ENCODE measurements around the gene LIM2. TPM values are rescaled to one million over a fixed set of nuclear protein-coding genes. Genes with fewer than 3 reads are reported as not detected.

Gene LIM2
- 1 to 10 TPM in 1 of 5 experiments, not detected in 4; 1.2 TPM for total RNA-seq
- not detected for polyA plus RNA-seq
- not detected for total RNA-seq

GRCh38 chr19:51387924-51388389 lies at the start of gene LIM2:
Gene LIM2 (minus strand): TSS chr19:51387974. CDS start chr19:51387443, 531 bp downstream.
- intact Hi-C loops (cut with micrococcal nuclease): no loop called here
- CTCF ChIA-PET: no interaction called here
- Mint-ChIP-seq H3K27me3 (peaks cover 0 to 4% (median 0%) of the 10 kb centered on the region in 5 donors), H3K4me1 (peaks cover 0 to 26% (median 6%) of the 10 kb centered on the region in 7 donors), H3K4me3 (peak within 1 kb of the TSS in 1 of 10 donors; percentile 63), H3K36me3 (no peaks in the 10 kb centered on the region), H3K9me3 (peaks cover 0 to 2% (median 0%) of the 10 kb centered on the region in 11 donors), H3K27ac (peak within 1 kb of the TSS in 1 of 9 donors; percentile 55)
- POLR2A ChIA-PET: no interaction called here
- H3K36me3 ChIP-seq (ENCODE audit: control insufficient read depth in 2 of 3, insufficient read depth in 3 of 3, low read length in 3 of 3): no peaks in the 10 kb centered on the region
- H3K9me3 ChIP-seq (ENCODE audit: control insufficient read depth in 2 of 3, low read length in 3 of 3): no peaks in the 10 kb centered on the region
- H3K27me3 ChIP-seq (ENCODE audit: control insufficient read depth in 2 of 2, insufficient read depth in 2 of 2, low read length in 2 of 2): no peaks in the 10 kb centered on the region
- no peak within 1 kb of the TSS for H3K27ac ChIP-seq (ENCODE audit: low read depth, low read length)
- H3K4me3 ChIP-seq (ENCODE audit: low read length): peak within 1 kb of the TSS; percentile 27
- ATAC-seq (no peak), DNase-seq (no peak)
- H3K4me1 ChIP-seq (ENCODE audit: control insufficient read depth in 2 of 2, insufficient read depth in 2 of 2, low read length in 2 of 2): peaks cover 0 to 13% of the 10 kb centered on the region in 2 donors

- Histone ChIP-seq H3K36me3 (ENCODE audit: control insufficient read depth in 2 of 3, insufficient read depth in 3 of 3, low read length in 3 of 3) (no peaks in the 10 kb centered on the region), H3K27me3 (ENCODE audit: control insufficient read depth in 2 of 2, insufficient read depth in 2 of 2, low read length in 2 of 2) (peaks cover 0 to 4% of the 10 kb centered on the region in 2 donors), H3K4me3 (ENCODE audit: low read length) (no peak overlapping the region), H3K9me3 (ENCODE audit: control insufficient read depth in 2 of 3, low read length in 3 of 3) (no peaks in the 10 kb centered on the region), H3K4me1 (ENCODE audit: control insufficient read depth in 2 of 2, insufficient read depth in 2 of 2, low read length in 2 of 2) (peaks cover 0 to 4% of the 10 kb centered on the region in 2 donors), H3K27ac (ENCODE audit: low read depth, low read length) (no peak overlapping the region)
- Mint-ChIP-seq H3K4me3 (no peak overlapping the region), H3K27me3 (peaks cover 5 to 41% (median 9%) of the 10 kb centered on the region in 5 donors), H3K9me3 (peaks cover 0 to 4% (median 0%) of the 10 kb centered on the region in 11 donors), H3K27ac (no peak overlapping the region), H3K36me3 (no peaks in the 10 kb centered on the region), H3K4me1 (peaks cover 0 to 14% (median 6%) of the 10 kb centered on the region in 7 donors)
- intact Hi-C loops (cut with micrococcal nuclease): no loop called here
- POLR2A ChIA-PET: no interaction called here
- ATAC-seq (no peak), DNase-seq (no peak)
- CTCF ChIA-PET: no interaction called here
These were observed 46.7 kb upstream of the LIM2 start for GRCh38 chr19:51434456-51434855.

- Mint-ChIP-seq H3K9me3 (peaks cover 0 to 4% (median 0%) of the 10 kb centered on the region in 11 donors), H3K4me1 (peaks cover 0 to 5% (median 0%) of the 10 kb centered on the region in 7 donors), H3K27me3 (peaks cover 1 to 38% (median 8%) of the 10 kb centered on the region in 5 donors), H3K27ac (no peak overlapping the region), H3K36me3 (no peaks in the 10 kb centered on the region), H3K4me3 (no peak overlapping the region)
- no peaks in the 10 kb centered on the region for H3K36me3 ChIP-seq (ENCODE audit: control insufficient read depth in 2 of 3, insufficient read depth in 3 of 3, low read length in 3 of 3)
- no peak overlapping the region for H3K27ac ChIP-seq (ENCODE audit: low read depth, low read length)
- peaks cover 0 to 3% of the 10 kb centered on the region in 2 donors for H3K27me3 ChIP-seq (ENCODE audit: control insufficient read depth in 2 of 2, insufficient read depth in 2 of 2, low read length in 2 of 2)
- intact Hi-C loops (cut with micrococcal nuclease): no loop called here
- no peak overlapping the region for H3K4me3 ChIP-seq (ENCODE audit: low read length)
- CTCF ChIA-PET: interaction anchor here (0.7 kb wide), 1 partner anchor 38 kb away, joined by 6 read pairs; no protein-coding TSS in a partner anchor
- POLR2A ChIA-PET: no interaction called here
- ATAC-seq (no peak), DNase-seq (no peak)
- no peaks in the 10 kb centered on the region for H3K9me3 ChIP-seq (ENCODE audit: control insufficient read depth in 2 of 3, low read length in 3 of 3)
- H3K4me1 ChIP-seq (ENCODE audit: control insufficient read depth in 2 of 2, insufficient read depth in 2 of 2, low read length in 2 of 2): no peaks in the 10 kb centered on the region
These were observed 45.3 kb upstream of the LIM2 start for GRCh38 chr19:51433043-51433442.

GRCh38 chr19:51431124-51431523 lies 43.4 kb upstream of the LIM2 start:
- Mint-ChIP-seq H3K4me3 (no peak overlapping the region), H3K4me1 (peaks cover 0 to 4% (median 0%) of the 10 kb centered on the region in 7 donors), H3K27ac (no peak overlapping the region), H3K36me3 (no peaks in the 10 kb centered on the region), H3K9me3 (peaks cover 0 to 3% (median 0%) of the 10 kb centered on the region in 11 donors), H3K27me3 (peaks cover 0 to 32% (median 1%) of the 10 kb centered on the region in 5 donors)
- intact Hi-C loops (cut with micrococcal nuclease): no loop called here
- Histone ChIP-seq H3K27me3 (ENCODE audit: control insufficient read depth in 2 of 2, insufficient read depth in 2 of 2, low read length in 2 of 2) (no peaks in the 10 kb centered on the region), H3K36me3 (ENCODE audit: control insufficient read depth in 2 of 3, insufficient read depth in 3 of 3, low read length in 3 of 3) (no peaks in the 10 kb centered on the region), H3K27ac (ENCODE audit: low read depth, low read length) (no peak overlapping the region), H3K4me1 (ENCODE audit: control insufficient read depth in 2 of 2, insufficient read depth in 2 of 2, low read length in 2 of 2) (no peaks in the 10 kb centered on the region), H3K4me3 (ENCODE audit: low read length) (no peak overlapping the region), H3K9me3 (ENCODE audit: control insufficient read depth in 2 of 3, low read length in 3 of 3) (no peaks in the 10 kb centered on the region)
- ChIA-PET POLR2A (no interaction called here), CTCF (no interaction called here)
- DNase-seq (no peak), ATAC-seq (peak; percentile 34)

- peaks cover 0 to 23% (median 4%) of the 10 kb centered on the region in 5 donors for H3K27me3 Mint-ChIP-seq
- CTCF ChIA-PET: no interaction called here
- no peaks in the 10 kb centered on the region for H3K36me3 Mint-ChIP-seq
- Histone ChIP-seq H3K9me3 (ENCODE audit: control insufficient read depth in 2 of 3, low read length in 3 of 3) (no peaks in the 10 kb centered on the region), H3K27ac (ENCODE audit: low read depth, low read length) (no peak overlapping the region), H3K36me3 (ENCODE audit: control insufficient read depth in 2 of 3, insufficient read depth in 3 of 3, low read length in 3 of 3) (no peaks in the 10 kb centered on the region), H3K4me3 (ENCODE audit: low read length) (no peak overlapping the region), H3K4me1 (ENCODE audit: control insufficient read depth in 2 of 2, insufficient read depth in 2 of 2, low read length in 2 of 2) (no peaks in the 10 kb centered on the region), H3K27me3 (ENCODE audit: control insufficient read depth in 2 of 2, insufficient read depth in 2 of 2, low read length in 2 of 2) (no peaks in the 10 kb centered on the region)
- peaks cover 0 to 3% (median 0%) of the 10 kb centered on the region in 11 donors for H3K9me3 Mint-ChIP-seq
- ATAC-seq: no peak
- no peak overlapping the region for H3K4me3 Mint-ChIP-seq
- H3K27ac Mint-ChIP-seq: no peak overlapping the region
- POLR2A ChIA-PET: no interaction called here
- intact Hi-C loops (cut with micrococcal nuclease): no loop called here
- H3K4me1 Mint-ChIP-seq: peaks cover 0 to 4% (median 0%) of the 10 kb centered on the region in 7 donors
- DNase-seq: no peak
These were observed 42.4 kb upstream of the LIM2 start for GRCh38 chr19:51430221-51430620.

- POLR2A ChIA-PET: no interaction called here
These were observed 39.4 kb upstream of the LIM2 start for GRCh38 chr19:51427201-51427600.

GRCh38 chr19:51422053-51422448 lies 34.3 kb upstream of the LIM2 start:
- H3K4me3 Mint-ChIP-seq: peak overlapping the region in 3 of 10 donors; percentile 4 to 12 (median 8)
- ChIA-PET CTCF (interaction anchor here (0.6 to 4.8 kb wide), 7 partner anchors 16 to 237 kb away, joined by 3 to 36 read pairs (median 4); no protein-coding TSS in a partner anchor), POLR2A (interaction anchor here (1.0 kb wide), 1 partner anchor 291 kb away, joined by 3 read pairs; no protein-coding TSS in a partner anchor)
- peaks cover 0 to 8% (median 0%) of the 10 kb centered on the region in 11 donors for H3K9me3 Mint-ChIP-seq
- Histone ChIP-seq H3K4me3 (ENCODE audit: low read length) (no peak overlapping the region), H3K4me1 (ENCODE audit: control insufficient read depth in 2 of 2, insufficient read depth in 2 of 2, low read length in 2 of 2) (no peaks in the 10 kb centered on the region), H3K27me3 (ENCODE audit: control insufficient read depth in 2 of 2, insufficient read depth in 2 of 2, low read length in 2 of 2) (no peaks in the 10 kb centered on the region), H3K27ac (ENCODE audit: low read depth, low read length) (no peak overlapping the region), H3K9me3 (ENCODE audit: control insufficient read depth in 2 of 3, low read length in 3 of 3) (no peaks in the 10 kb centered on the region), H3K36me3 (ENCODE audit: control insufficient read depth in 2 of 3, insufficient read depth in 3 of 3, low read length in 3 of 3) (no peaks in the 10 kb centered on the region)
- peaks cover 0 to 11% (median 0%) of the 10 kb centered on the region in 7 donors for H3K4me1 Mint-ChIP-seq
- DNase-seq (peak; percentile 41 to 96 (median 61)), ATAC-seq (peak; percentile 90)
- H3K27me3 Mint-ChIP-seq: peaks cover 19 to 40% (median 31%) of the 10 kb centered on the region in 5 donors
- H3K36me3 Mint-ChIP-seq: no peaks in the 10 kb centered on the region
- intact Hi-C loops (cut with micrococcal nuclease): loop anchor here (1.0 to 5.0 kb wide), 6 partner anchors 19 to 235 kb away; no protein-coding TSS in a partner anchor
- H3K27ac Mint-ChIP-seq: peak overlapping the region in 1 of 9 donors; percentile 2

More at GRCh38 chr19:51427201-51427600, 39.4 kb upstream of the LIM2 start:
- Histone ChIP-seq H3K4me1 (ENCODE audit: control insufficient read depth in 2 of 2, insufficient read depth in 2 of 2, low read length in 2 of 2) (no peaks in the 10 kb centered on the region), H3K9me3 (ENCODE audit: control insufficient read depth in 2 of 3, low read length in 3 of 3) (no peaks in the 10 kb centered on the region), H3K4me3 (ENCODE audit: low read length) (no peak overlapping the region), H3K27me3 (ENCODE audit: control insufficient read depth in 2 of 2, insufficient read depth in 2 of 2, low read length in 2 of 2) (no peaks in the 10 kb centered on the region), H3K27ac (ENCODE audit: low read depth, low read length) (no peak overlapping the region), H3K36me3 (ENCODE audit: control insufficient read depth in 2 of 3, insufficient read depth in 3 of 3, low read length in 3 of 3) (no peaks in the 10 kb centered on the region)
- Mint-ChIP-seq H3K27me3 (peaks cover 4 to 23% (median 10%) of the 10 kb centered on the region in 5 donors), H3K27ac (no peak overlapping the region), H3K9me3 (peaks cover 0 to 4% (median 0%) of the 10 kb centered on the region in 11 donors), H3K4me3 (no peak overlapping the region), H3K36me3 (no peaks in the 10 kb centered on the region), H3K4me1 (peaks cover 0 to 4% (median 0%) of the 10 kb centered on the region in 7 donors)
- CTCF ChIA-PET: no interaction called here
- DNase-seq: no peak
- ATAC-seq: peak; percentile 52
- intact Hi-C loops (cut with micrococcal nuclease): no loop called here
